OCI-LY1 (cell line): Measurements from ENCODE around the gene SLC24A4.

Experiments used
- H2AFZ ChIP-seq: fragments of 200-600 bp; sonication (generic), shearing (Covaris generic); 2 replicates; pipeline ENCODE4 v1.6.0; 2014; ENCODE audit warnings: antibody characterized with exemption, mild to moderate bottlenecking, low read length
- H3F3A ChIP-seq: fragments of 200-600 bp; sonication (generic), shearing (Covaris generic); 2 replicates; pipeline ENCODE4 v1.6.0; 2014; ENCODE audit warnings: mild to moderate bottlenecking, antibody characterized with exemption, low read length, moderate library complexity; ENCODE audit not compliant: insufficient read depth
- H3K27ac ChIP-seq: fragments of 200-600 bp; sonication (generic); 2 replicates; pipeline ENCODE4 v1.5.1; 2014; ENCODE audit warnings: low read length, mixed run types, mild to moderate bottlenecking, low read depth; ENCODE audit not compliant: poor library complexity, severe bottlenecking
- H3K27me3 ChIP-seq: fragments of 200-600 bp; sonication (generic); 2 replicates; pipeline ENCODE4 v1.6.0; 2014; ENCODE audit warnings: antibody characterized with exemption, mild to moderate bottlenecking, low read length, moderate library complexity; ENCODE audit not compliant: insufficient read depth
- H3K36me3 ChIP-seq: fragments of 200-600 bp; sonication (generic); 2 replicates; pipeline ENCODE4 v1.6.1; 2014; ENCODE audit warnings: mild to moderate bottlenecking, antibody characterized with exemption, low read length, moderate library complexity, mixed read lengths; ENCODE audit not compliant: insufficient read depth
- H3K4me1 ChIP-seq: fragments of 200-600 bp; sonication (generic); 2 replicates; pipeline ENCODE4 v1.5.1; 2014; ENCODE audit warnings: mild to moderate bottlenecking, low read length, moderate library complexity; ENCODE audit not compliant: insufficient read depth, severe bottlenecking
- H3K4me2 ChIP-seq: fragments of 200-600 bp; sonication (generic), shearing (Covaris generic); 2 replicates; pipeline ENCODE4 v1.6.1; 2014; ENCODE audit warnings: low read length
- H3K4me3 ChIP-seq: fragments of 200-600 bp; sonication (generic); 2 replicates; pipeline ENCODE4 v1.5.1; 2014; ENCODE audit warnings: low read length, low read depth, mild to moderate bottlenecking, mixed read lengths; ENCODE audit not compliant: poor library complexity, severe bottlenecking
- H3K79me2 ChIP-seq: fragments of 200-600 bp; shearing (Covaris generic); 2 replicates; pipeline ENCODE4 v1.6.1; 2016; ENCODE audit warnings: mixed run types, low read length, mixed read lengths; ENCODE audit not compliant: insufficient read depth
- H3K9ac ChIP-seq: fragments of 200-600 bp; sonication (generic), shearing (Covaris generic); 2 replicates; pipeline ENCODE4 v1.6.1; 2014; ENCODE audit warnings: mild to moderate bottlenecking, low read length, mixed read lengths
- H3K9me2 ChIP-seq: fragments of 200-600 bp; sonication (generic), shearing (Covaris generic); 2 replicates; pipeline ENCODE4 v1.6.1; 2014; ENCODE audit warnings: low read depth, mild to moderate bottlenecking, low read length, mixed read lengths
- H3K9me3 ChIP-seq: fragments of 200-600 bp; shearing (Covaris generic); 2 replicates; pipeline ENCODE4 v1.6.1; 2014; ENCODE audit warnings: low read length, mixed read lengths
- H4K20me1 ChIP-seq: fragments of 200-600 bp; sonication (generic), shearing (Covaris generic); 2 replicates; pipeline ENCODE4 v1.6.0; 2016; ENCODE audit warnings: mild to moderate bottlenecking, low read length; ENCODE audit not compliant: insufficient read depth
- EZH2 ChIP-seq: fragments of 200-600 bp; sonication (generic), shearing (Covaris generic); IDR thresholded peaks from 2 replicates; pipeline ENCODE4 v1.8.0; 2017; ENCODE audit warnings: borderline replicate concordance, mixed run types, mild to moderate bottlenecking, antibody characterized with exemption, low read length, moderate library complexity, mixed read lengths
- TF ChIP-seq, protein P1 (sequence below): fragments of 200-600 bp; sonication (generic), shearing (Covaris generic); IDR thresholded peaks from 2 replicates; pipeline ENCODE4 v1.5.1; 2017; ENCODE audit warnings: mild to moderate bottlenecking, antibody characterized with exemption, low read length, moderate library complexity, mixed read lengths

The SLC24A4 gene

DNA sequence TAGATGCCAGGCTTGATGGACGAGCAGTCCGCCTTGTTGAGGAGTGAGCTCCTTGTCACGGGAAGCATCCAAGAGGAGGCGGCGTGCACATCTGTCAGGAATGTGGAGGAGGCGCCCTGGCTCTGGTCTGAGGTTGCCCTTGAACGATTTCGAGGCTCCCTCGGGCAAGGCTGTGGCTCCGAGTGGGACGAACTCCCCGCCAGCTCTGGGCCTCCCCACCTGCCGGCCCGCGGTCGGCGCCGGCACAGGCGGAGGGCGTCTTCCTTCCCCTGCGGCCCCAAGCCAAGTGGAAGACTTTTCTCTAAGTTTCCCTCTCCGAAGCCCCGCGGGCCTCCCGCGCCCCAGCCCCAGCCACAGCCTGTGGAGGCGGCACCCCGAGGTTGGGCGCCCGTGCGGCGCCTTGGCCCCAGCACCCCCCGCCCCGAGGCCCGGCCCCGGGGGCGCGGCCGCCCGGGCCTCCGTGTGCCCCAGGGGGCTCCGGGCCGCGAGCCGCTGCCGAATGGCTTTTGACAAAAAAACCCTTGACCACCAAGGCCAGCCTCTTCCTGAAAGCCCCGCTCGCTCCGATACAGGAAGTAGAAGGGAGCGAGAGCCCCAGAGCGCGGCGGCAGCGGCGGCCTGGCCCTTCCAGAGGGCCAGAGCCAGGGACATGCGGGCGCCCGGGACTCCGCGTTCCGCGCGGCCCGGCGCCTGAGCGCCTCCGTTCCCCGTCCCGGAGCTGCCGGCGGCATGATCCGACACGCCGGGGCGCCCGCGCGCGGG, 190.4 kb downstream of the SLC24A4 start, which contains the start of gene RIN3:
RIN3 (plus strand) TSS at position 578 of the 762 bp plus-strand sequence; CDS start at position 730, 152 bp downstream.
- Histone ChIP-seq H3K4me2 (no peak within 1 kb of the TSS), H4K20me1 (no peaks in the 10 kb centered on the region), H3F3A (no peaks in the 10 kb centered on the region), H2AFZ (no peak within 1 kb of the TSS), H3K36me3 (no peaks in the 10 kb centered on the region), H3K27me3 (no peaks in the 10 kb centered on the region), H3K4me1 (no peaks in the 10 kb centered on the region), H3K4me3 (no peak within 1 kb of the TSS), H3K9me2 (no peaks in the 10 kb centered on the region), H3K79me2 (no peaks in the 10 kb centered on the region), H3K9me3 (no peaks in the 10 kb centered on the region), H3K9ac (no peak within 1 kb of the TSS), H3K27ac (no peak within 1 kb of the TSS)
- TF ChIP-seq, protein P1, sequence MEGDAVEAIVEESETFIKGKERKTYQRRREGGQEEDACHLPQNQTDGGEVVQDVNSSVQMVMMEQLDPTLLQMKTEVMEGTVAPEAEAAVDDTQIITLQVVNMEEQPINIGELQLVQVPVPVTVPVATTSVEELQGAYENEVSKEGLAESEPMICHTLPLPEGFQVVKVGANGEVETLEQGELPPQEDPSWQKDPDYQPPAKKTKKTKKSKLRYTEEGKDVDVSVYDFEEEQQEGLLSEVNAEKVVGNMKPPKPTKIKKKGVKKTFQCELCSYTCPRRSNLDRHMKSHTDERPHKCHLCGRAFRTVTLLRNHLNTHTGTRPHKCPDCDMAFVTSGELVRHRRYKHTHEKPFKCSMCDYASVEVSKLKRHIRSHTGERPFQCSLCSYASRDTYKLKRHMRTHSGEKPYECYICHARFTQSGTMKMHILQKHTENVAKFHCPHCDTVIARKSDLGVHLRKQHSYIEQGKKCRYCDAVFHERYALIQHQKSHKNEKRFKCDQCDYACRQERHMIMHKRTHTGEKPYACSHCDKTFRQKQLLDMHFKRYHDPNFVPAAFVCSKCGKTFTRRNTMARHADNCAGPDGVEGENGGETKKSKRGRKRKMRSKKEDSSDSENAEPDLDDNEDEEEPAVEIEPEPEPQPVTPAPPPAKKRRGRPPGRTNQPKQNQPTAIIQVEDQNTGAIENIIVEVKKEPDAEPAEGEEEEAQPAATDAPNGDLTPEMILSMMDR: no peak
- no peak for TF ChIP-seq EZH2

DNA sequence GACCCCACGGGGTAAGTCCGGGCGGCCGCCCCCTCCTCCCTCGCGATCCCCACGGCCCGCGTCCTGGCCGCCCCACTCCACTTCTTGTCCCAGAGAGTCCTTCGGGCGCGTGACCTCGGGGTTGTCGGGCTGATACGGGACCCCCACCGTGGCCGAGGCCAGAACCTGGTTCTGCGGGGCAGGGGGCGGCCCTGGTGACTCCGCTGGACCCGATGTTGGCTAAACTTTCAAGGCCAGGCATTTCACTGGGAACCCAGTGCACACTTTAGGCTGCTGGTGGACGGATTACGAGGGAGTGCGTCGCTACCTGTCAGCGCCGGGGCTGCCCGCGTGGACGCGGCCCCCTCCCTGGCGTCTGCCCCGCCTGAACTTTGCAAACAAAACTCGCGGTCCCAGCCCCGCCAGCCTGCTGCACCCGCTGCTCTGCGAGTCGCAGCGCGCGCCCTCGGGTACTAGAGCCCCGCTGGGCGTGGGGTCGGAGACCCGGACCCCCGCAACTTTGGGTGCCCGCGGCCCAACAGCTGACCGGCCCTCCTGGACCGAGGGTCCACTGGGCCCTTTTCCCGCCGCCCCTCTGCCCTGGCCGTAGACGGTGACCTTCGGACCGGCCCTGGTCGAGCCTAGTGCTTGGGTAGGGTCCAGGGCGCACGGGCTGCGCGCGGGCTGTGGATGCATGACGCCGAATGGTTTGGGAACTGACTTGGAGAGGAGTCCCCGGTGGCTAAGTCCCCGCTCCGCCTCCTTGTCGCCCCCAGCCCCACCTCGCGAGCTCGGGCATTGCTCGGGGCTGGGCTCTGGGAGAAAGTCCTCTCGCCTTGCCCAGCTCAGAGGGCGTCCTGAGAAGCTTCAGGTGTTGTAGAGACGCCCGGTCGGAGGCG, 191.2 kb downstream of the SLC24A4 start:
- no peaks in the 10 kb centered on the region for H3K9me3 ChIP-seq
- H3K27ac ChIP-seq: no peak overlapping the region
- H3K4me2 ChIP-seq: no peak overlapping the region
- TF ChIP-seq, protein P1: no peak
- no peak for TF ChIP-seq EZH2
- no peaks in the 10 kb centered on the region for H3K79me2 ChIP-seq
- H3K4me3 ChIP-seq: no peak overlapping the region
- no peaks in the 10 kb centered on the region for H3K9me2 ChIP-seq
- no peaks in the 10 kb centered on the region for H3K27me3 ChIP-seq
- no peaks in the 10 kb centered on the region for H3K36me3 ChIP-seq
- no peak overlapping the region for H2AFZ ChIP-seq
- H3F3A ChIP-seq: no peaks in the 10 kb centered on the region
- no peaks in the 10 kb centered on the region for H3K4me1 ChIP-seq
- no peaks in the 10 kb centered on the region for H4K20me1 ChIP-seq
- H3K9ac ChIP-seq: no peak overlapping the region

DNA sequence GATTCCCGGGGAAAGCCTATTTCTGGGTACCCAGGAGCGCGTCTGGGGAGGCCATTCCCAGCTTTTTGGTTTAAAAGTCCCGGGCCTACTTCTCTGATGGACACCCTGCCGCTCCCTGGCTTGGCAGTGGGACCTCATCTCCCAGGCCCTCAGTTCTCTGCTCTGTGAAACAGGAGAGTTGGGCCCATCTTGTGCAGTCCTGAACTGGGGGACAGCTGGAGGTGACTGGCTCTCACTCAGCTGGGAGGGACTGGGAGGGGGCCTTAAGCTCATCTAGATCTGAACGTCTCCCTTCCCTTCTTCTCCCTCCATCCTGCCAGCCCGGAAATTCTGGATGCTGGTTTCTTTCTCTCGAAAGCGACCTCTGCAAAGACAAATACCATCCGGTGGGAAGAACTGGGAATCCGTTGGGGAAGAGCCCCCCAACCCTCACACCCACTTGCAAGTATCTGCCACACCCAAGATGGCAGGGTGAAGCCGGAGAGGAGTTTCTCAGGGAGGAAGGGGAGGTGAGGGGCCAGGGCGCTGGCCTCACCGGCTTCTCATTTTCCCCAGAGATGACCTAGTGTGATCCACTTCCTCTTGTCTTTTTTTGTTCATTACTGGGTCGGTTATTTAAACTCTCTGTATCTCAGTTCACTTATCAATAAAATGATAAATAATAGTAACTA, 192.0 kb downstream of the SLC24A4 start:
- no peaks in the 10 kb centered on the region for H3K9me2 ChIP-seq
- no peaks in the 10 kb centered on the region for H4K20me1 ChIP-seq
- no peaks in the 10 kb centered on the region for H3F3A ChIP-seq
- no peak for TF ChIP-seq EZH2
- TF ChIP-seq, protein P1: no peak
- H3K27ac ChIP-seq: no peak overlapping the region
- no peaks in the 10 kb centered on the region for H3K36me3 ChIP-seq
- no peak overlapping the region for H2AFZ ChIP-seq
- H3K79me2 ChIP-seq: no peaks in the 10 kb centered on the region
- no peak overlapping the region for H3K4me2 ChIP-seq
- H3K9ac ChIP-seq: no peak overlapping the region
- H3K4me1 ChIP-seq: no peaks in the 10 kb centered on the region
- H3K4me3 ChIP-seq: no peak overlapping the region
- no peaks in the 10 kb centered on the region for H3K27me3 ChIP-seq
- H3K9me3 ChIP-seq: no peaks in the 10 kb centered on the region
